Measurements from ENCODE around the gene CDH15. TPM values are rescaled to one million over a fixed set of nuclear protein-coding genes. Genes with fewer than 3 reads are reported as not detected.

Gene CDH15
- total and polyA plus RNA-seq, 9 of the 15 experiments (the other 6 are each of a cell fraction or from before 2014, with no cell fraction given), result 0.07 to 0.18 TPM; not detected in 7

DNA sequence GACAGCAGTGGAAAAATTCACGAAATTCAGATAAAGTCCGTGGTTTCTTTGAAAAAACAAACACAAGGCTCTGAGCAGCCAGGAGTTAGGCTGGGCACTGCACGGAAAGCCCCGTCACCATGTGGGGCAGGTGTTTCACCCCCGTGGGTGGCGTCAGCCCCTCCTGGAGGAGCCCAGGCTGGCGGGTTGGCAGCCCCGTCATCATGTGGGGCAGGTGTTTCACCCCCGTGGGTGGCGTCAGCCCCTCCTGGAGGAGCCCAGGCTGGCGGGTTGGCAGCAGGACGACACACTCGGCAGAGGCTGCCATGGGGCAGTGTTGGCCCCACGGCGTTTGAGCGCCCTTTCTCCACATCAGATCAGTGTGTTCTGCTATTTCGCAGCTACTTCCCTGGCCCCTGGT is 39.8 kb upstream of the CDH15 start:
- WGBS (ENCODE audit: insufficient coverage, low coverage, missing lambda C conversion rate), result 90% methylated on average over 13 of the region's 17 CpGs
- TF ChIP-seq ZNF121 (CRISPR knock-in tag; conservative IDR thresholded peaks at IDR 0.05), result no peak
- no peak for TF ChIP-seq SIN3B (IDR thresholded peaks at IDR 0.05; ENCODE audit: low read depth)
- no peak for TF ChIP-seq MCM2 (IDR thresholded peaks at IDR 0.05; ENCODE audit: low read depth)
- no peak for TF ChIP-seq TGIF2 (CRISPR knock-in tag; IDR thresholded peaks at IDR 0.05)
- no peak for TF ChIP-seq ZNF436 (CRISPR knock-in tag; IDR thresholded peaks at IDR 0.05)
- TF ChIP-seq, protein P1, sequence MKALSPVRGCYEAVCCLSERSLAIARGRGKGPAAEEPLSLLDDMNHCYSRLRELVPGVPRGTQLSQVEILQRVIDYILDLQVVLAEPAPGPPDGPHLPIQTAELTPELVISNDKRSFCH (CRISPR knock-in tag; IDR thresholded peaks at IDR 0.05), result no peak
- TF ChIP-seq, protein P1 (tag; IDR thresholded peaks at IDR 0.05), result no peak
- TF ChIP-seq EP400 (IDR thresholded peaks at IDR 0.05), result no peak

More for the DNA sequence above, 39.8 kb upstream of the CDH15 start:
- POLR2A ChIA-PET, result no interaction called here
- no peaks in the 10 kb centered on the region for H3K9me1 ChIP-seq (ENCODE audit: control insufficient read depth, insufficient read depth, low read length)
- no peak overlapping the region for H2AFZ ChIP-seq (ENCODE audit: low read depth, low read length)
- no peaks in the 10 kb centered on the region for H3K79me2 ChIP-seq (ENCODE audit: control insufficient read depth, insufficient read depth, low read length)
- in situ Hi-C loops (cut with MboI) (no loop called here), intact Hi-C loops (cut with micrococcal nuclease) (no loop called here)
- H3K9me3 ChIP-seq (replicated peaks; ENCODE audit: control insufficient read depth, insufficient read depth, low read depth, low read length), result peaks cover 2% of the 10 kb centered on the region; the same call in 1 of the 2 replicates
- no peak overlapping the region for H3K27ac ChIP-seq (ENCODE audit: extremely low read depth, low read depth, low read length)
- H3K9ac ChIP-seq (ENCODE audit: insufficient read depth in 1 of 2, low read depth in 2 of 2, low read length in 2 of 2), result no peak overlapping the region
- DNase-seq (ENCODE audit: extremely low read depth in 1 of 4, low spot score in 3 of 4), result no peak
- H3K4me3 ChIP-seq, result no peak overlapping the region
- no peaks in the 10 kb centered on the region for H3K27me3 ChIP-seq (ENCODE audit: control insufficient read depth in 2 of 2, insufficient read depth in 2 of 2, low read length in 2 of 2)
- no peaks in the 10 kb centered on the region for H4K20me1 ChIP-seq (replicated peaks; ENCODE audit: control insufficient read depth, insufficient read depth, low read length)
- peaks cover 40% of the 10 kb centered on the region; the same call in 2 of the 3 replicates for H3K36me3 ChIP-seq (ENCODE audit: control insufficient read depth, insufficient read depth, low read length)
- peaks cover 0 to 14% of the 10 kb centered on the region in 2 experiments; a peak in 1 of 5 replicates for H3K4me1 ChIP-seq (replicated peaks in 1 of 2; ENCODE audit: control insufficient read depth in 2 of 2, insufficient read depth in 2 of 2, low read length in 2 of 2)
- BruUV-seq (replicated peaks), result no TSS peak
- H3K4me2 ChIP-seq (ENCODE audit: insufficient read depth, low read length), result no peak overlapping the region
- ATAC-seq, result no peak
- CTCF ChIA-PET (ENCODE audit: low intra/inter-chr PET ratio), result no interaction called here
- no peak for FAIRE-seq

All from K562 (cell line).